HG02798 (cell line): ENCODE results near the gene SDSL.

Source experiments
- ATAC-seq: cut with Tn5 transposase; IDR thresholded peaks from one replicate; pipeline ENCODE4 v1.9.1; 2021; ENCODE audit warnings: mild to moderate bottlenecking; ENCODE audit not compliant: unreplicated experiment, poor library complexity

The SDSL gene

DNA sequence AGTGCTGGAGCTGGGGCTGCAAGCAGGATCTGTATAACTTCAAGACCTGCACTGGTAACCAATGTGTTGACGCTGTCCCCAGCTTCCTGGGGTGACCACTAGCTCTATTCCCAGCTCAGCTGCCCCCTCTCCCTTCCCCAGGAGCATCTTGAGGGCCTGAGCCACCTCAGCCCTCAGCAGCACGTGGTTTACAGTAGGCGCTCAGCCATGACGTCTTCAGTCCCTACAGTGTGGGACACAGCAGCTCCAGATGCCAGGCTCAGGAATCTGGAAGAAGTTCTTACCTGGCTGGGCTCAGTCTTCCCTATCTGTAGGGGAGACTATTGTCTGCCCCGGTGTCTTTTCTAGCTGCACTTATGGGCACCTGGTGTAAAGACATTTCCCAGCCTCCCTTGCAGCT lies 27.1 kb upstream of the SDSL start:
- no peak for ATAC-seq

DNA sequence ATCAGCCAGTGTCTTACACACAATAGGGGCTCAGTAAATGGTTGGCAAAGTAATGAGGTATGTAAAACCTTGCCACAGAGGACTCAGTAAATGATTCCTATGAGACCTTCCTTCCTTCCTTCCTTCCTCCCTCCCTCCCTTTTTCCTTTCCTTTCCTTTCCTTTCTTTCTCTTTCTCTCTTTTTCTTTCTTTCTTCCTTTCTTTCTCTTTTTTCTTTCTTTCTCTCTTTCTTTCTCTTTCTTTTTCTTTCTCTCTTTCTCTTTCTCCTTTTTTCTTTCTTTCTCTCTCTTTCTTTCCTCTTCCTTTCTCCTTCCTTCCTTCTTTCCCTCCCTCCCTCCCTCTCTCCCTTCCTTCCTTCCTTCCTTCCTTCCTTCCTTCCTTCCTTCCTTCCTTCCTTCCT lies 26.0 kb upstream of the SDSL start:
- no peak for ATAC-seq

DNA sequence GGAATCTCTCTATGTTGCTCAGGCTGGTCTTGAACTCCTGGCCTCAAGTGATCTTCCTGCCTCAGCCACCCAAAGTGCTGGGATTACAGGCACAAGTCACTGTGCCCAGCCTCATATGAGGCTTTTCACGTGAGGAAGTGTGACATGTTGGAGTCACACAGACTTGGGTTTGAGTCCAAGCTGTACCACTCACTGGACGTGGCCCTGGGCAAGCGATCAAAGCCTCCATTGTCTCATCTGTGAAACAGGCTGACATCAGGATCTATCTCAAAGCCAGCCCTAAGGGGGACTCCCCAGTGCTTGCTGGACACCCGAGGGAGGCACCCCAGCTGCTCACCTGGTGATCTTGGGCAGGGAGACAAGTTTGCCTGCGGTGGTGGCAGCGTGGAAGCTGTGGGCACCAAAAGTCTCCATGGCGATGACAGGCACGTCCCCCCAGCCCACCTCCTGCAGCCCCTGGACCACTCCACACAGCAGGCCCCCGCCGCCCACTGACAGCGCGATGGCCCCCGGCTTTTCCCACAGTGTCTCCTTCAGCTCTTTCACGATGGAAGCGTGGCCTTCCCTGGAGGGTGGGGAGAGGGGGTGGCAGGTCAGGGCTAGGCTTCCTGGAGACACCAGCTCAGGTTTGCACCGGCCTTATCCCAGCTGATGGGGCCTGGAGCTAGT lies 25.2 kb upstream of the SDSL start:
- no peak for ATAC-seq

DNA sequence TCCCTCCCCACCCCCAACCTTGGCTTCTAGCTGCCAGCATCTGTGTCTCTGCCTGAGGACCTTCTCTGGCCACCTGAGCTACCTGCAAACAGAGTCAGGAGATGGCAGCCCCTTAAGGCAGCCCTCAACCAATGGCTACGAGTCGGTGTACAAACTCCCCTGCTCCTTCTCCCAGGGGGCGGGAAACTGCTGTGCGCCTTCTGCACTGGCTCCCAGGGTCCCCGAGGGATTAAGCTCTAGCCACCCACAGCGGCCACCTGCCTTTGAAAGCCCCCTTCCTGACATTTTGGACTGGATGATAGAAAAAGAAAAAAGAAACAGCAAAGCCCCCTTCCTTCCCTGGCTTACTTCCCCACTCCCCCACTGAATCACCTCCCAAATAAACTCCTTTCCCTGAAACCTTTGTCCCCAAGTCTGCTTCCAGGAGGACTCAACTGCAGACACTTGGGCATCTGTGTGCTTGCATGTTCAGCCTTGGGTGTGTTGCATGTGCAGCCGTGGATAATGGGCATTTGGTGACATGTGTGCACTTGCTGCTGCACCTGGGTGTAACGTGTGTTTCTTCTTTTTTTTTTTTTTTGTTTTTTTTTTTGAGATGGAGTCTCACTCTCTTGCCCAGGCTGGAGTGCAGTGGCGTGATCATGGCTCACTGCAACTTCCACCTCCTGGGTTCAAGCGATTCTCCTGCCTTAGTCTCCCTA lies 24.5 kb upstream of the SDSL start:
- no peak for ATAC-seq

DNA sequence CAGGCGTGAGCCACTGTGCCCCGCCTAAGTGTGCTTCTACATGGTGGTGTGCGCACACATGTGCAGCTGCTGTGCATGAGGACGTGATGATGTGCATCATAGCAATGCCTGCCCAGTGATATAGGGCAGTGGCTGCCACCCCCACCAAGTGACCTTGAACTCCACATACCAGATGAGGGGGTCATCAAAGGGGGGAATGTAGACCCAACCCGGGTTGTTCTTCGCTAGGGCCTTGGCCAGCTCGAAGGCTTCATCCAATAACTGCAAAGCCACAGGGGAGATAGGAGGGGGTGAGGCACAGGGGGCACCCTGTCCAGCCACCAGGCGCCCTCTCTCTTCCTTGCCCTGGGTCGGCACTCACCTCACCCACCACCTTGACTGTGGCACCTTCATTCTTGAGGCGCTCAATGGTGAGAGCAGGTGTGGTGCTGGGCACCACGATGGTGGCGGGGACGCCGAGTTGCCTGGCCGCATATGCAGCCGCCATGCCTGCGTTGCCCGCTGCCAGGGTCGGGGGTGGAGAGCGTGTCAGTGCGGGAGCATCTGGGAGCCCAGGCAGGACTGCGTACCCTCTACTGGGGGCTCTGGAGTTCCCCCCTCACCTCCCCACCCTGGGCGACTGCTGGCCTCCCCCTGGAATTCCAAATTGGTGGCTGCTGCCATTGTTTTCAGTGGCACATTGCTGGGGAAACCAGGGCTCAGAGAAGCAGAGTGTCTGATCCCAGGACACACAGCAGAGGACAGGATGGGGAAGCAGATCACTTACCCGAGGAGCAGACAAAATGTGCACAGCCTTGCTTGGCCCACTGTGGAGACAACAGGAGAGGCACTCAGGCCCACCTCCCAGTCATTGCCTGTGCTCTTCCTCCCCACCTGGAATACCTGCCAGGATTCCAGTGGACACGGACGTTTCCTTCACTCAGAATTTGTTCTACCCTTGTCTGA lies 23.6 kb upstream of the SDSL start:
- no peak for ATAC-seq

DNA sequence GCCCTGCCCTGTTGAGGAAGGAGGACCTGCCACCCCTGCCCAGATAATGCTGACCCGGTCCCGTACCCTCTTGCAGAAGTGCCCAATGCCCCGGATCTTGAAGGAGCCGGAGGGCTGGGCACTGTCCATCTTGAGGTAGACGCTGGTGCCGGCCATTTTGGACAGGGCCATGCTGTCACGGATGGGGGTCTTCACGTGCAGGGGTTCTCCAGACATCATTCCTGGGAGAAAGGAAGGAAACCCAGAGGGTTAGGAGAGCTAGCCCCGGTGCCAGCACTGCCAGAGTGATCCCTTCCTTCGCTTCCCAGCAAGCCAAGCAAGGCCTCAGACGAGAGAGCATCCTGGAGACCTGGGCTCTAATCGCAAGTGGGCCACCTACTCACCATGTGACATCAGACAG lies 22.7 kb upstream of the SDSL start:
- ATAC-seq = no peak

DNA sequence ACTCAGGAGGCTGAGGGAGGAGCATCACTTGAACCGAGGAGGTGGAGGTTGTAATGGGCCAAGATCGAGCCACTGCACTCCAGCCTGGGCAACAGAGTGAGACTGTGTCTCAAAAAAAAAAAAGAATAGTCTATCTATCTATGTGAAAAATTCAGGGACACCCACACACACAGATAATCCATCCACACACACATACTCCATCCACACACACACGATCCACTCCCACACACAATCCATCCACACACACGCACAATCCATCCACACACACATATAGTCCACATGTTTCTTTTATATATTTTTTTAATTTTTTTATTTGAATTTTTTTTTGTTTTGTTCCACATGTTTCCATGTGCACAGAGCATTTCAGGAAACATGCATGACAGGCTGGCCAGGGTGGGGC lies 21.8 kb upstream of the SDSL start:
- no peak for ATAC-seq

DNA sequence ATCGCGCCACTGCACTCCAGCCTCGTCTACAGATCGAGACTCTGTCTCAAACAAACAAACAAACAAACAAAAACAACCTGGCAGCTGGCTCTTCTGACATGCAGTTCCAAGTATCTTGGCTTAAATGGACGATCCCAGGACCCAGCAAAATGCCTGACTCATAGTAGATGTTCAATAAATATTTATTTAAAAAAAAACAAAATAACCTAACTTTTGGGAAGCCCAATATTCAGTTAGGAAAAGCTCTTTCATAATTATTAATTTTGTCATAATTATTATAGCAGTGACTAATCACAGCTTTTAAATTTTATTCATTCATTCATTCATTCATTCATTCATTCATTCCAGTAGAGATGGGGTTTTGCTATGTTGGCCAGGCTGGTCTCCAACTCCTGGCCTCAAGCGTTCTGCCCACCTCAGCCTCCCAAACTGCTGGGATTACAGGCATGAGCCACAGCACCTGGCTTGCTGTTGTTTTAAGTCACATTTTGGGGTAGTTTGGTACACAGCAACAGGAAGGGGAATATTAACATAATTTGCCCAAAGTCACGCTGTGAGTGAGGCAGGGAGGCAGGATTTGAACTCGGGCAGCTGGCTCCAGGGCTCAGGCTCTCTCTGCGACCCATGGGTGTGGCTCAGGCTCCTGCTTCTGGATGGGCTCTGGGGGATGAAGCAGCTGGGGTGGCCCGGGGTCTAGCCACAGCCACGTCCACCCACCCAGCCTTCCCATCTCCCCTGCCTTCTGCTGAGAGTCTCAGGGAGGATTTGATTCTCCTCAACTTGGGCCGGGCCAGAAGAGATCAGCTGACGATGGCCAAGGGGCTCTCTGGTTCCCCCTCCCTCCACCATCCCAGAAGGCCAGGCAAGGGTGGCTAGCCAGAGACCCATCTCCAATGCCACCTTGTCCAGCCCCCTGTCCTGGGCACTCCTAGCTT lies 20.8 kb upstream of the SDSL start:
- ATAC-seq = no peak

DNA sequence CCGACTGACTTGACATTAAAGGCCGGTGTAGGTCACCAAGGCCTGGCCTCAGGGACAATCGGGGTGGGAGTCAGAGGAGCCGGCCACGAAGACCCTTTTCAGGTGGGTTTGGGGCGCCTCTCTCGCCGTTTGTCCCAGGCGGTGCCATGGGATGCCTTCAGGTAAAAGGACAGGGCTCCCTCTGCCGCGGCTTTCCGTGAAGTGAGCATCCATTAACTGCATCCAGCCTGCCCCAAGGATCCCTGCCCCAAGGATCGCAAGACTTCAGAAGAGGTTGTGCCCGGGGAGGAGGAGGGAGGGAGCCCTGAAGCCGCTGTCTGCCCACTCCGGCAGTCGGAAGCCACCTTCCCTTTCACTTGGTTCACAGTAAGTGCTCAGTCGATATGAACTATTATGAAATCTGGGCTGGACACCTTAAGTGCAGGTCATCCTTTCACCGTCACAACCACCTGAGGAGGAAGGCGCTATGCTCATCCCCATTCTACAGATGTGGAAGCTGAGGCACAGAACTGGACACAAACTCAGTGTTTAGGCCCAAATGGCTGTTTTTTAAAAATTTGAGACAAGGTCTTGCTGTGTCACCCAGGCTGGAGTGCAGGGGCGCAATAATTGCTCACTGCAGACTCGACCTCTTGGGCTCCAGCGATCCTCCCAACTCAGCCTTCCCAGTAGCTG lies 19.5 kb upstream of the SDSL start:
- no peak for ATAC-seq

DNA sequence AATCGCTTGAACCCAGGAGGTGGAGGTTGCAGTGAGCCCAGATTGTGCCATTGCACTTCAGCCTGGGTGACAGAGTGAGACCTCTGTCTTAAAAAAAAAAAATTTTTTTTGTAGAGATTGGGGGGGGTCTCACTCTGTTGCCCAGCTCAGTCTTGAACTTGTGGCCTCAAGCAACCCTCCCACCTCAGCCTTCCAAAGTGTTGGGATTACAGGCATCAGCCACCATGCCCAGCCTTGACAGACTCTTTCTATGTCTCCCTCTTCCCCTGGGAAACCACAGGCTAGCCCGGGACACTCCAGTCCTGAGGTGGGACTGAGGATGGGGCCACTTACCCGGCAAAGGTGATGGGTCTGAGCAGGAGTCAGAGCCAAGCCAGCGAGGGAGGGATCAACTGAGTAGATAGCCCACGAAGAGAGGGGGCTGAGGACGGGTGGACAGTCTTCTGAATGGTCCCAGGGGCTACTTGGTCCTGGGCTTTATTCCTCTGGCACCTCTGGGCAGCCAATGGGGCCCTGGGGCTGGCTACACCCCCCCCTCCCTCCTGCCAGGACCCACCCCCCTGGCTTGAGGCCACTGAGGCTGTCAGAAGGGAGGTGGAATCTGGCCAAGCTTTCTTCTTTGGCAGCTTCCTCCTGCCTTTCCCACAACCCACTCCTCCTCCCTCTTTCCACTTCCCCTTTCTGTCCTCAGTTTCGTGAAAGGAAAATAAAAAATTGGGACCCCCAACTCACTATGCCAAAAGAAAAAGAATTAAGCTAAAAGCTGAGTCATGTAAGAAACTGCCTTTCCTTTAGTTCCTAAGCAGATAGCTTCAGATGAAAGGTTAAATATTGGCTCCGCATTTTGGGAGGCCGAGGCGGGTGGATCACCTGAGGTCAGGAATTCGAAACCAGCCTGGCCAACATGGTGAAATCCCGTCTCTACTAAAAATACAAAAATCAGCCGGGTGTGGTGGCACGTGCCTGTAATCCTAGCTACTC lies 18.5 kb upstream of the SDSL start, which contains the start of gene SDS:
Gene SDS, minus strand, starts transcription at position 453 of the 981 bp plus-strand sequence. CDS start 4,179 bp downstream, outside the sequence.
- ATAC-seq = no peak

DNA sequence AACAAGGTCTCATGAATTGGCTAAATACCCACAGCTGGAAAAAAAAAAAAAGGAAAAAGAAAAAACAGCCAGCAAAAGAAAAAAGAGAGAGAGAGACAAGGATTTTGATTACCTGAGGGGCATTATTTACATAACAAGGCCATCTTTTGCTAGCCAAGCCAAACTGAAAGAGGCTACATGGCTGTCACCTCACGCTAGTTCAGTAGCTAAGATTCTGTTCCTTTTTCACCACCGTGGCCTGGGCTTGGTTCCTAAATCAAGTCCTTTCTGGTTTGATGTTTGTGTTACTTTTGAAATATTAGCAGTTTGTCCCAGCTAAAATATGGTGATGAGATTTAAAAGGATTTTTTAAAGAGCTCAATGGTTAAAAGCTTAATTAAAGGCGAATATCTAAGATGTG lies 16.5 kb upstream of the SDSL start:
- ATAC-seq = no peak

DNA sequence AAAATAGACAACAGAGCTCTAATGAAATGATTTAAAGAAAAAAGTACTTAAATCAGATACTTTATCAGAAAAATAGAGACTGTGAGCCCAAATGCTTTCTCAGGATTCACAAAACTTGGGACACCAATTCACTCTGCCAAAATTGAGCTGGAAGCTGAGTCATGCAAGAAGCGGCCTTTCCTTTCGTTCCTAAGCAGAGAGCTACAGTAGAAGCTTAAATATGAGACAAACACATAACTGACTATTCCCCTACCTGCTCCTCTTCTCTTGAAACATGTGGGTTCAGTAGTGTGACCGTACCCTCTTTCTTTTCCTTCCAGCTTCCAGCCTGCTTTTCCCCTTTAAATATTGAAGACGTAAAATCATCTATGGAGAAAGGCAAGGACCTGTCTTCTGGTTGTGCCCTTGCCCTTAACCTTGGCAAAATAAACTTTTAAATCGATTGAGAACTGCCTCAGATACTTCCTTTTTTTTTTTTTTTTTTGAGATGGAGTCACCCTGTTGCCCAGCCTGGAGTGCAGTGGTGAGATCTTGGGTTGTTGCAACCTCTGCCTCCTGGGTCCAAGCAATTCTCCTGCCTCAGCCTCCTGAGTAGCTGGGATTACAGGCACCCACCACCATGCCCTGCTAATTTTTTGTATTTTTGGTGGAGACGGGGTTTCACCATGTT lies 14.1 kb upstream of the SDSL start:
- no peak for ATAC-seq

DNA sequence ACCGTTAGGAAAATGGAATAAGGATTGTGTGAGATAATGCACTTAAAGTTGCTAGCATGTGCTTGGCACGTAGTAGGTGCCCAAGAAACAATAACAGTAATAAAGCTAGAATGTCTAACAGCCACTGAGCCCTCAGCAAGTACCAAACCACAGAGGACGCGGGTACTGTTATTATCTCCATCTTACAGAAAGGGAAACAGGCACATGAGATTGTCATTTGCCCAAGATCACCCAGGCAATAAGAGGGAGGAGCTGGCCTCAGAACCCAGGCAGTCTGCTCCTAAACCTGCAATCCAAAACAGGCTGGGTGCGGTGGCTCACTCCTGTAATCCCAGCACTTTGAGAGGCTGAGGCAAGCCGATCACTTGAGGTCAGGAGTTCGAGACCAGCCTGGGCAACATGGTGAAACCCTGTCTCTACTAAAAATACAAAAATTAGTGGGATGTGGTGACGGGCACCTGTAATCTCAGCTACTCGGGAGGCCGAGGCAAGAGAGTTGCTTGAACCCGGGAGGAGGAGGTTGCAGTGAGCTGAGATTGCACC lies 13.4 kb upstream of the SDSL start:
- no peak for ATAC-seq

DNA sequence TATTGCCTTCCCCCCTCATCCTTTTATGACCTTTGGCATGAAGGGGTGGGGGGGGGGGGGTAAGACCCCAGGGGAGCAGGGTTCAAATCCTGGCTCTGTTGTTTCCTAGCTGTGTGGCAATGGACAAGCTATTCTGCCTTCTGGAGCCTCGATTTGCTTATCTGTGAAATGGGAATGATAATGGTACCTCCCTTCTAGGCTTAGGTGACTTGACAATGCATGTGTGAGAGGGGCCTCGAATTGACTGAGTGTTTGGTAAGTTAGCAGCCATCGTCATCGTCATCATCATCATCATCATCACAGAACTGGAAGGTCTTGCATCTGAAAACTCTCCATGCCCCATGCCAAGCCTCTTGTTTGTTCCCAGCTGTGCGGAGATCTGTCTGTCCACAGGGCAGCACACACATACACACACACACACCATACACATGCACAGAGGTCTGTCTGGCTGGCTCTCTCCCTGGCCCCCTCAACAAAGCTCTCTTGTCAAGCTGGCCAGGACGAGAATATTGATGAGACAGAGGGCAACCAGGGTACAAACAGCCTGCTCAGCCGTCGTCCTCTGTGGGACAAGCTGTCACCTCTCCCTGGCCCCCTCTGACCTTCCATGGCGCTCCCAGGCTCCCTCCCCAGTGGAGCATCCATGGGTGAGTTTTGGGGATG lies 12.6 kb upstream of the SDSL start:
- no peak for ATAC-seq

DNA sequence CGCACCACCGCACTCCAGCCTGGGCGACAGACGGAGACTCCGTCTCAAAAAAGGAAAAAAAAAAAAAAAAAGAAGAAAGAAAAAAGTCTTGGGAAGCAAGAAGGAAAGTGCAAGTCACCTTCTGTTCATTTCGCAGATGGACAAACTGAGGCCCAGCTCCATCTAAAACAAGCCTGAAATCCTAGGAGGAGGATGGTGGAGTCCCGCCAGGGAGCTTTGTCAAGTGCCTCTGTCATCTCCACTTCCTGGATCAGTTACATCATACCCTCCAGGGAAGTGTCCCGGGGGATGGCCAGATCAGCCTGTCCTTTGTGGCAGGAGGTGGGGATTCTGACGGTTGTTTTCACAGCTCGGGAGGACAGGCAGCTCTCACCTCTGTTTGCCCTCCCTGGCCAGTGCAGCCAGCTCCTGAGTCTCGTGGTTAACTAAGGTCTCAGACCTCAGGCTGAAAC lies 8.7 kb upstream of the SDSL start:
- no peak for ATAC-seq

DNA sequence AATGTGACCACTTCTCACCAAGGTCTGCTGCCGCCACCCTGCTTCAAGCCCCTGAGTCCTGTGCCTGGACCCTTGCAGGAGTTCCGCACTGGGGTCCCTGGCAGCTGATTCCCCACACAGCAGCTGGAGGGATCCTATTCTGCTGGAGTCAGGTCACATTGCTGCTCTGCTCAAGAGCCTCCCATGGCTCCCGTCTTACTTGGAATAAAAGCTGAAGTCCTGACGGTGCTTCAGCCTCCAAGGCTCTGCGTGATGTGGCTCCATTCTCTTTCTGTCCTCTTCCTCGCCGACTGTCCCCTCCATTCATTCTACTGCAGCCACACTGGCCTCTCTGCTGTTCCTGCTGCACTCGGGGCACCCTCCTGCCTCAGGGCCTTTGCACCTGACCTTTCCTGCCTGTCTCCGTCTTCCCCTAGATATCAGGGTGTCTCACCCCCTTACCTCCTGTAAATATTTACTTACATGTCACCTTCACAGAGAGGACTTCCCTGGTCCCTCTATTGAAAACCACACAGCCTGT lies 7.6 kb upstream of the SDSL start:
- ATAC-seq = no peak
